ENCODE data around the gene ABR. TPM values are rescaled to one million over a fixed set of nuclear protein-coding genes. Genes with fewer than 3 reads are reported as not detected.

ABR gene
- total and polyA plus RNA-seq, 4 donors = 41.8 to 172 (median 120) TPM

DNA sequence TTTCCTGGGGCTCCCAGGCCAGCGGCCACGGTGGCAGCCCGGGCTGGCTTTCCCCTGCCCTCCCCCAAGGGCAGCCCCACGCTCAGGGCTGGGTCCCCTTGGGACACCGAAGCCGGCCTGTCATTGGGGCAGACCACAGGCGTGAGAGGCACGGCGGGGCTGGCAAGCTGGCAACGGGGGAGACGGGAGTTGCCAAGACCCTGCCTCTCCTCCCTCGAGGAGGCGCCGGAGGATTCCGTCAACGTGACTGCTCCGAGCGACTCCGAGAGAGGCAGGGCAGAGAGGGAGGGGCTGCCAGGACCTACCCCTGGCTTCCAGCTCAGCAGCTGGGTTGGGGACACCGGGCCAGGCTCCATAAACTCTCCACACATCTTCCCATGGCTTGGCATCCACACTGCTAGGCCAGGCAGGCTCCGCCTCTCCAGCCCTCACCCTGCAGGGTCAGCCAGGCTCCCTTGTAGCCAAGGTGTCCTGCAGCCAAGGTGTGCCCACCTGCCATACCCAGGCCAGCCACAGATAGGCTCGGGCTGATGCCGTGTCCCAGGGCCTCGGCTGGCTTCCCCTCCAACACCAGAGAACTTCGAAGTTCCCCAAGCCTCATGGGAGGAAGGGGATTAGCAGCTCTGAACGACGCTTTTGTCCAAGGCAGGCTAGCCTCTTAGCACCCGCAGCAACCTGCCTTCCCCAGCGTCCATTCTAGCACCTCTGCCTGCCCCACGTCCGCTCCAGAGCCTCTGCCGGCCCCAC lies 157.3 kb downstream of the ABR start:
- DNase-seq (peak; percentile 86 to 93), ATAC-seq (ENCODE audit: low FRiP score) (peak; percentile 82)
- peak overlapping the region; percentile 64 to 74 for H3K27ac ChIP-seq (ENCODE audit: low read depth in 1 of 2, low read length in 2 of 2)
- H3K4me3 ChIP-seq (ENCODE audit: low read length in 2 of 2) = no peak overlapping the region
- no peaks in the 10 kb centered on the region for H3K27me3 ChIP-seq (ENCODE audit: control insufficient read depth in 1 of 2, insufficient read depth in 2 of 2, low read length in 1 of 2)
- peaks cover 0 to 7% of the 10 kb centered on the region in 2 donors for H3K4me1 ChIP-seq (ENCODE audit: control insufficient read depth in 1 of 2, insufficient read depth in 2 of 2, low read length in 2 of 2)
- no peaks in the 10 kb centered on the region for H3K9me3 ChIP-seq (ENCODE audit: control insufficient read depth, low read length)
- intact Hi-C loops (cut with DNase I) = no loop called here
- no peaks in the 10 kb centered on the region for H3K36me3 ChIP-seq (ENCODE audit: control insufficient read depth in 1 of 2, insufficient read depth in 2 of 2, low read length in 1 of 2)
- 14 to 15% methylated on average over 32 of the region's 32 CpGs for WGBS, 2 donors

DNA sequence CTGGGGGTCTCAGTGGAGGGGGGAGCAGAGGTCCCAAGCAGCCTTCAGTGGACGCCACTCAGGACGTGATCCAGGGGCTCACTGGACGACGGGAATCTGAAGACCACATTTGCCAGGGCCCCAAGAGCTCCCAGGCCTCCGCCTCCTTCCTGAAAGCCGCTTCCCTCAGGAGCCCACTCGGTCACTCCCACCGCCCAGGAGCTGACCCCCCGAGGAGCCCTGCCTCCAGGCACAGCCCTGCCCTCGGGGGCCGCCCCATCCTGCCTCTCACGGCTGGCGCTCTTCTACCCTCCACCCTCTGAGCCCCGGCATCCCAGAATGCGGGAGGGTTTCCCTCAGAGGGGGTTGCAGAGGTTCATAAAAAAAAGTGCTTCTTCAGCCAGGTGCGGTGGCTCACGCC lies 158.6 kb downstream of the ABR start:
- Histone ChIP-seq H3K4me3 (ENCODE audit: low read length in 2 of 2) (no peak overlapping the region), H3K4me1 (ENCODE audit: control insufficient read depth in 1 of 2, insufficient read depth in 2 of 2, low read length in 2 of 2) (peaks cover 0 to 7% of the 10 kb centered on the region in 2 donors), H3K9me3 (ENCODE audit: control insufficient read depth, low read length) (no peaks in the 10 kb centered on the region), H3K27ac (ENCODE audit: low read depth in 1 of 2, low read length in 2 of 2) (peak overlapping the region; percentile 14 to 72), H3K27me3 (ENCODE audit: control insufficient read depth in 1 of 2, insufficient read depth in 2 of 2, low read length in 1 of 2) (no peaks in the 10 kb centered on the region), H3K36me3 (ENCODE audit: control insufficient read depth in 1 of 2, insufficient read depth in 2 of 2, low read length in 1 of 2) (no peaks in the 10 kb centered on the region)
- intact Hi-C loops (cut with DNase I) = no loop called here
- no peak for DNase-seq
- no peak for ATAC-seq (ENCODE audit: low FRiP score)
- WGBS, 2 donors = 81 to 87% methylated on average over 13 to 17 of the region's 17 CpGs

DNA sequence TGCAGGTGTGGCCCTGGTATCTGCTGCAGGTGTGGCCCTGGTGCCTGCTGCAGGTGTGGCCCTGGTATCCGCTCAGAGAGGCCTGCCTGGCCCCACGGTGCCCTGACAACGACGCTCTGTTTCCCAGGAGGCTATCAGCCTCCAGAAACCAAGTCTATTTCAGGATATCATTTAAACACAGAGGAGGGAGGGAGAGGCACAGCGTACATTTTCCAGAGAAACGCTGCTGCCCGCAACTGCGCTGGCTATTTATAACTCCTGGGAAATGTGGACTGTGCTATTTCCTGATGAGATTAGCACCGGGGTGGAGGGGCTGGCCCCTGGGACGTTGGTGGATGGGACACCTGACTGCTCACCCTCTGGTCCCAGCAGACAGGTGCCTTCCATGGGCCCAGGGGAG lies 160.3 kb downstream of the ABR start:
- intact Hi-C loops (cut with DNase I) = no loop called here
- Histone ChIP-seq H3K27me3 (ENCODE audit: control insufficient read depth in 1 of 2, insufficient read depth in 2 of 2, low read length in 1 of 2) (no peaks in the 10 kb centered on the region), H3K9me3 (ENCODE audit: control insufficient read depth, low read length) (no peaks in the 10 kb centered on the region), H3K27ac (ENCODE audit: low read depth in 1 of 2, low read length in 2 of 2) (peak overlapping the region; percentile 91 to 98), H3K4me1 (ENCODE audit: control insufficient read depth in 1 of 2, insufficient read depth in 2 of 2, low read length in 2 of 2) (peaks cover 0 to 7% of the 10 kb centered on the region in 2 donors), H3K4me3 (ENCODE audit: low read length in 2 of 2) (no peak overlapping the region), H3K36me3 (ENCODE audit: control insufficient read depth in 1 of 2, insufficient read depth in 2 of 2, low read length in 1 of 2) (no peaks in the 10 kb centered on the region)
- DNase-seq (peak in 1 of 2 donors; percentile 73), ATAC-seq (ENCODE audit: low FRiP score) (peak; percentile 66)
- 4 to 7% methylated on average over 10 of the region's 10 CpGs for WGBS, 2 donors

DNA sequence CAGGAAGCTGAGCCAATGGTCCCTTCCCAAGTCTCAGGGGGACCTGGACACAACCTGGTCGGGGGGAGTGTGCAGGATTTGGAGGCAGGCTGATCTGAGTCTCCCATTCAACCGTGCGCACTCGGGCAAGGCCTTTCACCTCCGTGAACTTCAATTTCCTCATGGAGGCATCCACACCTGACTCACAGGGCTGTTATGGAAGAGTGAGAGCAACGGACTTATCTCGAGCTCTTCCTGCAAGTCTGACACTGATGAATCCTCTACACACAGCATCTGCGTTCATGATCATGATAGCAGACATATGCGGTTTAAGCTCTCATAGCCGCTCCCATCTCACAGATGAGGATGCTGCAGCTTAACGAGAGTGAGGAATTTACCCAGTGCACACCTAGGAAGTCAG lies 161.2 kb downstream of the ABR start:
- no peaks in the 10 kb centered on the region for H3K36me3 ChIP-seq (ENCODE audit: control insufficient read depth in 1 of 2, insufficient read depth in 2 of 2, low read length in 1 of 2)
- ATAC-seq (ENCODE audit: low FRiP score) (no peak), DNase-seq (no peak)
- peak overlapping the region; percentile 83 to 91 for H3K27ac ChIP-seq (ENCODE audit: low read depth in 1 of 2, low read length in 2 of 2)
- H3K27me3 ChIP-seq (ENCODE audit: control insufficient read depth in 1 of 2, insufficient read depth in 2 of 2, low read length in 1 of 2) = no peaks in the 10 kb centered on the region
- no peaks in the 10 kb centered on the region for H3K9me3 ChIP-seq (ENCODE audit: control insufficient read depth, low read length)
- intact Hi-C loops (cut with DNase I) = no loop called here
- WGBS, 2 donors = 62 to 70% methylated on average over 11 of the region's 11 CpGs
- no peak overlapping the region for H3K4me3 ChIP-seq (ENCODE audit: low read length in 2 of 2)
- H3K4me1 ChIP-seq (ENCODE audit: control insufficient read depth in 1 of 2, insufficient read depth in 2 of 2, low read length in 2 of 2) = peaks cover 0 to 7% of the 10 kb centered on the region in 2 donors

DNA sequence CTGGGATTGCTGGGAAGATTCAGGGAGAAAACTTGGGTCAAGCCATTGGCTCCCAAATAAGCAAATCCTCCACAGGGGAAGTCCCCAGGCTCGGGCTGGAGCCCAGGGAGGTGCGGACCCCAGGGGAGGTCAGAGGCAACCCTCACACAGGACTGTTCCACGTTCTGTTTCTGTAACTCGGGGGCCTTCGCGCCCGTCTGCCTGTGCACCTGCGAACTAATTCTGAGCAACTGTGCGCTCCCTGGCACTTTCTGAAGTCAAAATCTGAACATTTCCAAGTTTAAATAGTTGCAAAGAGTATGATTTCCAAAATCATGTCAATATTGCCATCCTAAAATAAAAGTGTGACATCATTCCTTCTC lies 166.1 kb downstream of the ABR start:
- Histone ChIP-seq H3K4me3 (ENCODE audit: low read length in 2 of 2) (no peak overlapping the region), H3K27me3 (ENCODE audit: control insufficient read depth in 1 of 2, insufficient read depth in 2 of 2, low read length in 1 of 2) (no peaks in the 10 kb centered on the region), H3K27ac (ENCODE audit: low read depth in 1 of 2, low read length in 2 of 2) (no peak overlapping the region), H3K9me3 (ENCODE audit: control insufficient read depth, low read length) (no peaks in the 10 kb centered on the region), H3K4me1 (ENCODE audit: control insufficient read depth in 1 of 2, insufficient read depth in 2 of 2, low read length in 2 of 2) (peaks cover 0 to 5% of the 10 kb centered on the region in 2 donors), H3K36me3 (ENCODE audit: control insufficient read depth in 1 of 2, insufficient read depth in 2 of 2, low read length in 1 of 2) (peaks cover 0 to 2% of the 10 kb centered on the region in 2 donors)
- intact Hi-C loops (cut with DNase I) = no loop called here
- peak in 1 of 2 donors; percentile 63 for DNase-seq
- ATAC-seq (ENCODE audit: low FRiP score) = no peak
- 86 to 89% methylated on average over 9 of the region's 9 CpGs for WGBS, 2 donors

DNA sequence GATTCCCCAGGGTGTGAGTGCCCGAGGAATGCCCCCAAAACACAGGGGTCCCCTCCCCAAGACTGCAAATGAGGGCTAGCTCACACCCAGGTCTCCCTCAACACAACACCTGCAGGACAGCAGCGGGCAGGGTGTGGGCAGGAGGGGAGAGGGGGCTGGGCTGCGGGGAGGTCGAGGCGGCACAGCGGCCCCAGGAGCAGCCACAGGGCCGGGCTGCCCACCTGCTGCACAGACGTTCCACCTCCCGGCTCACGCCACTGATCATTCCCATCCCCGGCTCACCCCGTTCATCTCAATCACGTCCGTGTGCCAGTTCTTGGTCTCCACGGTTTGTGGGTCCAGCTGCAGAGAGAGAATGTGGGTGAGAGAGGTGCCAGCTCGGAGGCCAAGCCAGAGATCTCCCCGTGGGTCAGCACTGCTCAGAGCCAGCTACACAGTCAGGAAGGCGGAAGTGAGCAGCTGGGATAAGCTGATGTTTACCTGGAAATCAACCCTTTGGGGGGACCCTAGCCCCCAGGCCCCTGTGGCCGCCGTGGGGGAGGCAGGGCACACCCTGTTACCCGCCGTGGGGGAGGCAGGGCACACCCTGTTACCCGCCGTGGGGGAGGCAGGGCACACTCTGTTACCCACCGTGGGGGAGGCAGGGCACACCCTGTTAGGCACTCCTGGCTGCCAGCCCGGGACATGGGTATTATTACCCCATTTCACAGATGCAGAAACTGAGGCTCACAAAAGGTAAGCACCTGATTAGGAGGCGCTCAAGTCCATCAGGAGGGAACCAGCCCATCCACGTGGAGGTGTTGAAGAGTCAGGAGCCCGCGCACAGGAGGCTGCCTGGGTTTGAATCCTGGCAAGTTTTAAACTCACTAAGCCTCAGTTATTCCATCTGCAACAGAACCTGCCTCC lies 166.7 kb downstream of the ABR start:
- H3K36me3 ChIP-seq (ENCODE audit: control insufficient read depth in 1 of 2, insufficient read depth in 2 of 2, low read length in 1 of 2) = peaks cover 0 to 2% of the 10 kb centered on the region in 2 donors

DNA sequence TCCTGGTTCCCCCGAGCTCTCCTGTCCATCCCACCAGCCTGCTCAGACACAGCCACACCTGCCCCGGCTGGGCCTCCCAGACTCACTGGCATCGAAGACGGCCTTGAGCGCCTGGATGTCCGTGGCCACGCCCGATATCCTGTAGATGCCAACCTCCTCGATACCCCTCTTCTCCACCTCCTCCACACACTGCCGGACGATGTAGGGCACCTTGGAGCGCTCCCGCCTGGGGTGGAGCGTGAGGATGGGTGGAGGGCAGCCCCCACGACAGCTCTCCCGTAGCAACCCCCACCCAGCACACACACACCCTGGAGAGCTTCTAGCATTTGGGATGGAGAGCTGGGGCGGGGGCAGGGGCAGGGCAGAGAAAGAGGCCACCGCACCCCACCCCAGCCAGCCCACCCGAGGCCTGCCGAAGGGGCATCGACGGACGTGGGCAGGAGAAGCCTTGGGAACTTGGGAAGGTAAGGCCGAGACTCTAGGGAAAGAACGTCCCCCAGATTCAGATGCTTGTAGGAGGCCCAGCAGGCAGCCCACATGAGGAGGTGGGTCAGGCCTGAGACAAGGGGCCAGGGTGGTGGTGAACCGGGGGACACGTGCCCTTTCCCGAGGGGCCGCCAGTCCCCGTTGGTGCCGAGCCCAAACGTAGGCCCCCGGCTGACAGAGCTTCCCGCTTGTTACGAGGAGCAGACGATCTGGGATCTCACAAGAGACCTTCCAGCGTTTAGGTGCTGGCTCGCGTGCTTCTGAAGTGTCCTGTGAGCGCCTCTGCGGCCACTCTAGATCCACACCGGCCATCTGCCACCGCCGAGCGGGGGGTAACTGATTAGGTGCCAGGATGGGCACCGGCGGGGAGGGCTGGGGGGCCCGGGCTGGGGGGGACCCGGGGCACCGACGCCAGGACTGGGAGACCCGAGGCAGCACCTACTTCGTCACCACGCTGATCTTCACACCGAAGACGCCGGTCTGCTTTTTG lies 167.7 kb downstream of the ABR start:
- WGBS, 2 donors = 80 to 85% methylated on average over 56 to 57 of the region's 57 CpGs
- Histone ChIP-seq H3K36me3 (ENCODE audit: control insufficient read depth in 1 of 2, insufficient read depth in 2 of 2, low read length in 1 of 2) (peaks cover 0 to 2% of the 10 kb centered on the region in 2 donors), H3K27ac (ENCODE audit: low read depth in 1 of 2, low read length in 2 of 2) (no peak overlapping the region)

More for the DNA sequence above, 166.7 kb downstream of the ABR start:
- Histone ChIP-seq H3K27me3 (ENCODE audit: control insufficient read depth in 1 of 2, insufficient read depth in 2 of 2, low read length in 1 of 2) (no peaks in the 10 kb centered on the region), H3K4me3 (ENCODE audit: low read length in 2 of 2) (no peak overlapping the region), H3K9me3 (ENCODE audit: control insufficient read depth, low read length) (no peaks in the 10 kb centered on the region), H3K4me1 (ENCODE audit: control insufficient read depth in 1 of 2, insufficient read depth in 2 of 2, low read length in 2 of 2) (peaks cover 0 to under 1% of the 10 kb centered on the region in 2 donors), H3K27ac (ENCODE audit: low read depth in 1 of 2, low read length in 2 of 2) (no peak overlapping the region)
- WGBS, 2 donors = 76 to 83% methylated on average over 24 to 30 of the region's 30 CpGs
- ATAC-seq (ENCODE audit: low FRiP score) (no peak), DNase-seq (peak; percentile 33 to 64)
- intact Hi-C loops (cut with DNase I) = no loop called here

DNA sequence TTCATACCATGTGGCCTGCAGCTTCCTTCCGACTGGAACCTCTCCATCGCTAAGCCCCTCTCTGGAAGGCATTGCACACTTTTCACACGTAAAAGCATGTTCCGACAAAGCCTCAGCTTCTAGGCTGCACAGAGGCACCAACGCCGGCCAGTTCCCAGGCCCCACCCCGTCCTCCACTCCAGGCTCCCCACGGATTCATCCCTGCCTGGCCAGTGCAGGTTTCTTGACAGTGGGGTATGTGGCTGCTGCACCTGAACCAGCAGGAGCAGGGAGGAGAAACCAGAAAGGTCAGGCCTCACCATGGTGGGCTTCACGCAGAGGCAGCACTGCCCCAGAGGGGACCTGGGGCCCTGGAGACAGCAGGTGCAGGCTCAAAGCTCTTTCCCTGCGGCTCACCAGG lies 168.6 kb downstream of the ABR start:
- peak in 1 of 2 donors; percentile 19 for DNase-seq
- no peak for ATAC-seq (ENCODE audit: low FRiP score)
- Histone ChIP-seq H3K4me1 (ENCODE audit: control insufficient read depth in 1 of 2, insufficient read depth in 2 of 2, low read length in 2 of 2) (peaks cover 0 to 3% of the 10 kb centered on the region in 2 donors), H3K4me3 (ENCODE audit: low read length in 2 of 2) (no peak overlapping the region), H3K27me3 (ENCODE audit: control insufficient read depth in 1 of 2, insufficient read depth in 2 of 2, low read length in 1 of 2) (no peaks in the 10 kb centered on the region), H3K36me3 (ENCODE audit: control insufficient read depth in 1 of 2, insufficient read depth in 2 of 2, low read length in 1 of 2) (peaks cover 0 to 2% of the 10 kb centered on the region in 2 donors), H3K27ac (ENCODE audit: low read depth in 1 of 2, low read length in 2 of 2) (no peak overlapping the region), H3K9me3 (ENCODE audit: control insufficient read depth, low read length) (no peaks in the 10 kb centered on the region)
- intact Hi-C loops (cut with DNase I) = no loop called here
- 81 to 87% methylated on average over 10 of the region's 10 CpGs for WGBS, 2 donors

More for the DNA sequence above, 167.7 kb downstream of the ABR start:
- no peak overlapping the region for H3K4me3 ChIP-seq (ENCODE audit: low read length in 2 of 2)
- DNase-seq (peak in 1 of 2 donors; percentile 75), ATAC-seq (ENCODE audit: low FRiP score) (no peak)
- intact Hi-C loops (cut with DNase I) = no loop called here
- no peaks in the 10 kb centered on the region for H3K27me3 ChIP-seq (ENCODE audit: control insufficient read depth in 1 of 2, insufficient read depth in 2 of 2, low read length in 1 of 2)
- peaks cover 0 to 3% of the 10 kb centered on the region in 2 donors for H3K4me1 ChIP-seq (ENCODE audit: control insufficient read depth in 1 of 2, insufficient read depth in 2 of 2, low read length in 2 of 2)
- no peaks in the 10 kb centered on the region for H3K9me3 ChIP-seq (ENCODE audit: control insufficient read depth, low read length)
